Neural progenitor cell (in vitro differentiated cells): ENCODE data around the gene BMERB1. TPM values are rescaled to one million over a fixed set of nuclear protein-coding genes. Genes with fewer than 3 reads are reported as not detected.

Source experiments
- DNase-seq: peaks from one replicate; pipeline ENCODE4 v3.0.0-alpha.2; 2016; ENCODE audit warnings: low spot score
- H2AFZ ChIP-seq: fragments of 200-600 bp; sonication (generic); replicated peaks from 2 replicates; pipeline ENCODE4 v1.6.1; 2016; ENCODE audit warnings: antibody characterized with exemption
- H3F3A ChIP-seq: fragments of 200-600 bp; sonication (generic); 2 replicates; pipeline ENCODE4 v1.6.1; 2016; ENCODE audit warnings: antibody characterized with exemption, low read depth
- H3K27ac ChIP-seq: fragments of 200-600 bp; sonication (generic); 2 replicates; pipeline ENCODE4 v1.5.1; 2016; ENCODE audit warnings: mild to moderate bottlenecking
- H3K27me3 ChIP-seq: fragments of 200-600 bp; sonication (generic); 2 replicates; pipeline ENCODE4 v1.6.1; 2016; ENCODE audit warnings: mild to moderate bottlenecking, moderate library complexity
- H3K36me3 ChIP-seq: fragments of 200-600 bp; sonication (generic); 2 replicates; pipeline ENCODE4 v1.5.1; 2016
- H3K4me1 ChIP-seq: fragments of 200-600 bp; sonication (generic); 2 replicates; pipeline ENCODE4 v1.6.1; 2016; ENCODE audit warnings: mixed run types
- H3K4me2 ChIP-seq: fragments of 200-600 bp; sonication (generic); 2 replicates; pipeline ENCODE4 v1.6.1; 2016
- H3K4me3 ChIP-seq: fragments of 200-600 bp; sonication (generic); 2 replicates; pipeline ENCODE4 v1.5.1; 2016
- H3K79me2 ChIP-seq: fragments of 200-600 bp; sonication (generic); 2 replicates; pipeline ENCODE4 v1.6.1; 2016; ENCODE audit warnings: low read depth
- H3K9ac ChIP-seq: fragments of 200-600 bp; sonication (generic); 2 replicates; pipeline ENCODE4 v1.6.1; 2016
- H3K9me3 ChIP-seq: fragments of 200-600 bp; sonication (generic); 2 replicates; pipeline ENCODE4 v1.5.1; 2016; ENCODE audit warnings: low read depth
- H4K20me1 ChIP-seq: fragments of 200-600 bp; sonication (generic); 2 replicates; pipeline ENCODE4 v1.6.1; 2016; ENCODE audit warnings: low read depth
- H3K27ac Mint-ChIP-seq: 3 replicates; pipeline ENCODE4 v1.8.0; 2021; ENCODE audit warnings: mixed read lengths
- H3K27me3 Mint-ChIP-seq: 2 replicates; pipeline ENCODE4 v1.8.0; 2022; ENCODE audit warnings: low read depth, mild to moderate bottlenecking, inconsistent platforms, moderate library complexity, mixed read lengths; ENCODE audit not compliant: insufficient read depth
- H3K36me3 Mint-ChIP-seq: 3 replicates; pipeline ENCODE4 v1.8.0; 2021; ENCODE audit warnings: mixed read lengths
- H3K4me1 Mint-ChIP-seq: 3 replicates; pipeline ENCODE4 v1.8.0; 2021; ENCODE audit warnings: mixed read lengths
- H3K4me3 Mint-ChIP-seq: 3 replicates; pipeline ENCODE4 v1.8.0; 2021; ENCODE audit warnings: mild to moderate bottlenecking, moderate library complexity, mixed read lengths
- H3K9me3 Mint-ChIP-seq: 3 replicates; pipeline ENCODE4 v1.8.0; 2020; ENCODE audit warnings: mixed read lengths
- CTCF ChIP-seq: fragments of 200-600 bp; sonication (generic); IDR thresholded peaks from 2 replicates; pipeline ENCODE4 v1.5.1; 2017; ENCODE audit warnings: antibody characterized with exemption, mild to moderate bottlenecking
- EZH2 ChIP-seq: fragments of 200-600 bp; sonication (generic); IDR thresholded peaks from 2 replicates; pipeline ENCODE4 v1.6.1; 2017; ENCODE audit warnings: antibody characterized with exemption, mild to moderate bottlenecking, moderate library complexity
- EZH2phosphoT487 ChIP-seq: fragments of 200-600 bp; sonication (generic); IDR thresholded peaks from 2 replicates; pipeline ENCODE4 v1.6.1; 2017; ENCODE audit warnings: antibody characterized with exemption
- total RNA-seq: library from RNA; depleted of rRNA; stranded (reverse); fragments of >200 nt; gene quantifications from 2 replicates; pipeline ENCODE4 v1.2.3, GENCODE V29; 2015; ENCODE audit warnings: low replicate concordance

The BMERB1 gene
- total RNA-seq, 1 donor from 2014 or later, result 39.0 TPM

GRCh38 chr16:15556130-15556529 lies 121.7 kb downstream of the BMERB1 start:
- Histone ChIP-seq H3K79me2 (no peaks in the 10 kb centered on the region), H3K27me3 (no peaks in the 10 kb centered on the region), H3K4me3 (no peak overlapping the region), H4K20me1 (peaks cover 5% of the 10 kb centered on the region), H3K36me3 (no peaks in the 10 kb centered on the region), H3K4me1 (peaks cover 10% of the 10 kb centered on the region), H3K9me3 (no peaks in the 10 kb centered on the region), H2AFZ (no peak overlapping the region), H3K9ac (no peak overlapping the region), H3K27ac (no peak overlapping the region), H3F3A (peaks cover 3% of the 10 kb centered on the region), H3K4me2 (no peak overlapping the region)
- Mint-ChIP-seq H3K36me3 (no peaks in the 10 kb centered on the region), H3K27me3 (peaks cover 2% of the 10 kb centered on the region), H3K4me1 (peaks cover 3% of the 10 kb centered on the region), H3K27ac (no peak overlapping the region), H3K9me3 (no peaks in the 10 kb centered on the region), H3K4me3 (no peak overlapping the region)
- DNase-seq, result peak; percentile 15
- TF ChIP-seq EZH2phosphoT487 (no peak), CTCF (no peak), EZH2 (no peak)

GRCh38 chr16:15557258-15557657 lies 122.9 kb downstream of the BMERB1 start:
- H3K9ac ChIP-seq, result no peak overlapping the region
- no peaks in the 10 kb centered on the region for H3F3A ChIP-seq

GRCh38 chr16:15559176-15559575 lies 124.8 kb downstream of the BMERB1 start:
- H3K4me3 Mint-ChIP-seq, result no peak overlapping the region
- H3K36me3 Mint-ChIP-seq, result peaks cover 6% of the 10 kb centered on the region
- H3K4me2 ChIP-seq, result no peak overlapping the region
- H3K27ac ChIP-seq, result no peak overlapping the region
- no peaks in the 10 kb centered on the region for H3K9me3 ChIP-seq
- H3K27me3 Mint-ChIP-seq, result peaks cover 2% of the 10 kb centered on the region
- peaks cover 7% of the 10 kb centered on the region for H3K4me1 Mint-ChIP-seq
- H3F3A ChIP-seq, result no peaks in the 10 kb centered on the region
- H4K20me1 ChIP-seq, result no peaks in the 10 kb centered on the region
- H3K27ac Mint-ChIP-seq, result no peak overlapping the region
- peaks cover 8% of the 10 kb centered on the region for H3K4me1 ChIP-seq
- H3K36me3 ChIP-seq, result no peaks in the 10 kb centered on the region
- H3K9ac ChIP-seq, result no peak overlapping the region
- no peak for DNase-seq
- peaks cover 2% of the 10 kb centered on the region for H3K9me3 Mint-ChIP-seq
- TF ChIP-seq EZH2 (no peak), CTCF (no peak), EZH2phosphoT487 (no peak)
- H3K27me3 ChIP-seq, result no peaks in the 10 kb centered on the region
- H3K4me3 ChIP-seq, result no peak overlapping the region
- H2AFZ ChIP-seq, result no peak overlapping the region
- H3K79me2 ChIP-seq, result no peaks in the 10 kb centered on the region

More at GRCh38 chr16:15557258-15557657, 122.9 kb downstream of the BMERB1 start:
- no peak for TF ChIP-seq EZH2phosphoT487
- TF ChIP-seq EZH2, result no peak
- TF ChIP-seq CTCF, result no peak
- no peak overlapping the region for H3K4me3 ChIP-seq
- no peaks in the 10 kb centered on the region for H3K9me3 ChIP-seq
- Mint-ChIP-seq H3K27me3 (peaks cover 2% of the 10 kb centered on the region), H3K36me3 (no peaks in the 10 kb centered on the region), H3K9me3 (no peaks in the 10 kb centered on the region), H3K27ac (no peak overlapping the region), H3K4me1 (no peaks in the 10 kb centered on the region), H3K4me3 (no peak overlapping the region)
- DNase-seq, result no peak
- no peaks in the 10 kb centered on the region for H3K27me3 ChIP-seq
- H2AFZ ChIP-seq, result no peak overlapping the region
- H3K79me2 ChIP-seq, result no peaks in the 10 kb centered on the region
- H3K27ac ChIP-seq, result no peak overlapping the region
- H3K36me3 ChIP-seq, result no peaks in the 10 kb centered on the region
- H4K20me1 ChIP-seq, result no peaks in the 10 kb centered on the region
- peaks cover 5% of the 10 kb centered on the region for H3K4me1 ChIP-seq
- H3K4me2 ChIP-seq, result no peak overlapping the region
